HFF-Myc (cell line): ENCODE results near the gene FUCA2.

ENCODE experiments used
- DNase-seq: peaks from one replicate; pipeline ENCODE4 v3.0.0-alpha.2; 2011; ENCODE audit warnings: low read depth; ENCODE audit errors: extremely low read depth
- H3K4me3 ChIP-seq: replicated peaks from 2 replicates; pipeline ENCODE4 v1.5.1; 2011; ENCODE audit warnings: low read depth, mild to moderate bottlenecking, control low read depth, low read length
- CTCF ChIP-seq: IDR thresholded peaks from 2 replicates; pipeline ENCODE4 v1.5.1; 2012; ENCODE audit warnings: mild to moderate bottlenecking, low read depth, low read length, control low read depth; ENCODE audit errors: missing control alignments

Gene FUCA2

GRCh38 chr6:143553337-143553736 lies 41.8 kb upstream of the FUCA2 start:
- TF ChIP-seq CTCF, result no peak
- no peak for DNase-seq
- H3K4me3 ChIP-seq, result no peak overlapping the region

- no peak for TF ChIP-seq CTCF
- DNase-seq, result no peak
- H3K4me3 ChIP-seq, result no peak overlapping the region
These were observed 38.4 kb upstream of the FUCA2 start for GRCh38 chr6:143549949-143550268.

- TF ChIP-seq CTCF, result no peak
- DNase-seq, result no peak
- no peak overlapping the region for H3K4me3 ChIP-seq
These were observed 37.9 kb upstream of the FUCA2 start for GRCh38 chr6:143549221-143549948.

DNA sequence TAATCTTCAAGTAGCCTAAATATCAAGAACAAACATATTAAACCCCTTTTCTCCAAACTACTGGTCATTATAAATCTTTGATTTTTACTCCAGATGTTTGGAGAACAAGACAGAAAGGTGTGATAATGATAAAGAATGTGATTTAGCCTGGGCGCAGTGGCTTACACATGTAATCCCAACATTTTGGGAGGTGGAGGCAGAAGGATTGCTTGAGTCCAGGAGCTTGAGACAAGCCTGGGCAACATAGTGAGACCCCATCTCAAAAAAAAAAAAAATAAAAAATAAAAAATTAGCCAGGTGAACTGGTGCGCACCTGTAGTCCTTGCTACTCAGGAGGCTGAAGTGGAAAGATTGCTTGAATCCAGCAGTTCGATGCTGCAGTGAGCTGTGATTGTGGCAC lies 35.1 kb upstream of the FUCA2 start:
- no peak for TF ChIP-seq CTCF
- no peak for DNase-seq

GRCh38 chr6:143545976-143546547 lies 34.5 kb upstream of the FUCA2 start:
- H3K4me3 ChIP-seq, result no peak overlapping the region
- no peak for TF ChIP-seq CTCF
- DNase-seq, result no peak

More for the DNA sequence above, 35.1 kb upstream of the FUCA2 start:
- H3K4me3 ChIP-seq, result no peak overlapping the region

GRCh38 chr6:143545165-143545564 lies 33.6 kb upstream of the FUCA2 start:
- DNase-seq, result no peak
- TF ChIP-seq CTCF, result no peak
- no peak overlapping the region for H3K4me3 ChIP-seq
